H1 (cell line): Measurements from ENCODE around the gene C1orf74. TPM values are rescaled to one million over a fixed set of nuclear protein-coding genes. Genes with fewer than 3 reads are reported as not detected.

Experiments used
- HDAC6 ChIP-seq: IDR thresholded peaks from one replicate; pipeline ENCODE4 v1.7.1; 2012; ENCODE audit warnings: low read depth, mild to moderate bottlenecking, inconsistent platforms, low read length, moderate library complexity
- POLR2AphosphoS5 ChIP-seq: IDR thresholded peaks from 2 replicates; pipeline ENCODE4 v1.6.1; 2011; ENCODE audit warnings: low read depth, low read length
- POU5F1 ChIP-seq: IDR thresholded peaks from 2 replicates; pipeline ENCODE4 v1.6.1; 2011; ENCODE audit warnings: low read depth, mild to moderate bottlenecking, low read length, moderate library complexity
- polyA plus RNA-seq, 7 experiments: library from polyadenylated mRNA; depleted of rRNA in 3 of 7; stranded (reverse) in 5 of 7; unstranded in 2 of 7; fragments of >200 nt in 5 of 7; fragments of 200-250 nt in 2 of 7; gene quantifications; 1 replicate in 5 of 7; 2 replicates in 1 of 7; 4 replicates in 1 of 7; pipeline versions ENCODE4 v1.2.1 to v1.2.3, GENCODE V29; 2011 to 2013; ENCODE audit warnings: missing spikeins in 2 of 7, mixed read lengths in 2 of 7
- total RNA-seq: library from RNA; stranded (reverse); fragmentation: NEBNext Ultra II Directional; extraction: Animal tissue kit (Norgen Biotek cat#: 25700); gene quantifications from 2 replicates; pipeline ENCODE4 v1.2.1, GENCODE V29; 2021

The C1orf74 gene
- total and polyA plus RNA-seq, 2 of the 8 experiments (the other 6 are each of a cell fraction or from before 2014, with no cell fraction given): 3.1 to 3.9 TPM

DNA sequence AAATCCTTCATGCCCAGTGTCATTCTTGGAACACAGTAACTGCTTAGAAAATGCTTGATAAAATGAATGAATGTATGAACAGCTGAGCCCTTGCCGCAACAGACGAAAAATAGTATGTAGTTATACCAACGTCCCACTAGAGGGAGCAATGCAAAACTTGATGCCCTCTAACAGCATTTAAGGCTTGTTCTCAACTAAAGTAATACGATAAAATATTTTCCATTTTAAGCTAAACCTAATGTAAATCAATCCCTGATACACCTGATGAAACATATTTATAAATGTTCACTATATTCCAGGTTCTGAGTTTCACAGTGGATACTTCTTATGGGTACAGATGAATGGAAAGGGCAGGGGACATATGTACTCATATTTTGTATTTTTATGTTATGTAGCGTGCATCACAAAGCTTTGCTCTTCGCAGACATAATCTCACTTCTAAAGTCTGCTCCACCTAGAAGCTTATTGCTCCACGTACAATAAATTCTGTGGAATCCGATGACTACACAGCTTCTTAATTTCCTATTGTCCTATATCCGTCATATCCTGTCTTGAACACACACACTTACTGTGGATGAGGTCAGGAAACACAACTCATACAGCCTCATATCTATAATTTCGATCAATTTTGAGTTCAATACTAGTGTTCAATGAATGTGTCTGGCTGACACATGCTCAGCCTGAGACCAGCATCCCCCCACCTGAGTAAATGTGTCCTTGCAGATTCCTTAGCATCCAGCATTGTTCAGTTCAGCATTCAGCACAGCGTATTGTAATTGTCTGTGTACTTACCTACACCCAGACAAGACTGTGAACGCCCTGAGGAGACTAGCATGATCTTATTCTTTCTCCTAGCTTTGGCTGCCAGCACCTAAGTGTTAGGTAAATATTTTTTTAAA is 39.0 kb upstream of the C1orf74 start (continued):
- TF ChIP-seq POLR2AphosphoS5 (no peak), HDAC6 (no peak), POU5F1 (no peak)
